Suprapubic skin (tissue), 4 donors: Measurements from ENCODE around the gene SLC24A2. TPM values are rescaled to one million over a fixed set of nuclear protein-coding genes. Genes with fewer than 3 reads are reported as not detected.

Experiments used
- DNase-seq, 2 donors: peaks; one replicate each; pipeline ENCODE4 v3.0.0-alpha.2; 2019; ENCODE audit warnings: low spot score in 2 of 2
- H3K27ac ChIP-seq: fragments of 200-600 bp; sonication (generic); one replicate; pipeline ENCODE4 v1.5.1; 2019
- H3K27me3 ChIP-seq: fragments of 200-600 bp; sonication (generic); one replicate; pipeline ENCODE4 v1.5.1; 2019
- H3K36me3 ChIP-seq: fragments of 200-600 bp; sonication (generic); one replicate; pipeline ENCODE4 v1.5.1; 2019
- H3K4me1 ChIP-seq: fragments of 200-600 bp; sonication (generic); one replicate; pipeline ENCODE4 v1.5.1; 2019
- H3K4me3 ChIP-seq: fragments of 200-600 bp; sonication (generic); one replicate; pipeline ENCODE4 v1.5.1; 2019; ENCODE audit warnings: mild to moderate bottlenecking
- H3K9me3 ChIP-seq: fragments of 200-600 bp; sonication (generic); one replicate; pipeline ENCODE4 v1.5.1; 2019
- EP300 ChIP-seq: sonication (generic); formaldehyde crosslinking; IDR thresholded peaks from one replicate; pipeline ENCODE4 v1.6.1; 2017; ENCODE audit warnings: antibody characterized with exemption
- POLR2A ChIP-seq, 2 donors: fragments of 450-650 bp; IDR thresholded peaks; one replicate each; pipeline ENCODE4 v1.6.1; 2017; ENCODE audit warnings: antibody characterized with exemption in 2 of 2, mild to moderate bottlenecking in 2 of 2, moderate library complexity in 2 of 2
- POLR2AphosphoS5 ChIP-seq, 3 donors: sonication (generic); formaldehyde crosslinking; IDR thresholded peaks; one replicate each; pipeline ENCODE4 v1.6.1; 2017; ENCODE audit warnings: antibody characterized with exemption in 3 of 3
- WGBS: methylation state at CpG from one replicate; pipeline ENCODE4 v1.1.5; 2018; 5-methylcytosine and 5-hydroxymethylcytosine counted together
- total RNA-seq, 4 donors: library from RNA; depleted of rRNA; stranded (reverse); fragments of >200 nt; gene quantifications; one replicate each; pipeline ENCODE4 v1.1.0, GENCODE V29; 2016
- TF ChIP-seq, protein P1 (sequence below), 2 donors: fragments of 200-600 bp in 1 of 2; fragments of 450-650 bp in 1 of 2; sonication (generic) in 1 of 2; IDR thresholded peaks; one replicate each; pipeline ENCODE4 v1.5.1; 2016 to 2019; ENCODE audit warnings: antibody characterized with exemption in 2 of 2, mild to moderate bottlenecking in 1 of 2, moderate library complexity in 1 of 2

SLC24A2 gene
- total RNA-seq, 4 donors from 2014 or later, result not detected

- Histone ChIP-seq H3K27me3 (peaks cover 24% of the 10 kb centered on the region), H3K4me3 (no peak overlapping the region), H3K4me1 (peaks cover 8% of the 10 kb centered on the region), H3K36me3 (no peaks in the 10 kb centered on the region), H3K27ac (no peak overlapping the region), H3K9me3 (no peaks in the 10 kb centered on the region)
- TF ChIP-seq POLR2A (IDR thresholded peaks at IDR 0.05) (no peak), EP300 (no peak), POLR2AphosphoS5 (IDR thresholded peaks at IDR 0.05) (no peak)
- TF ChIP-seq, protein P1, sequence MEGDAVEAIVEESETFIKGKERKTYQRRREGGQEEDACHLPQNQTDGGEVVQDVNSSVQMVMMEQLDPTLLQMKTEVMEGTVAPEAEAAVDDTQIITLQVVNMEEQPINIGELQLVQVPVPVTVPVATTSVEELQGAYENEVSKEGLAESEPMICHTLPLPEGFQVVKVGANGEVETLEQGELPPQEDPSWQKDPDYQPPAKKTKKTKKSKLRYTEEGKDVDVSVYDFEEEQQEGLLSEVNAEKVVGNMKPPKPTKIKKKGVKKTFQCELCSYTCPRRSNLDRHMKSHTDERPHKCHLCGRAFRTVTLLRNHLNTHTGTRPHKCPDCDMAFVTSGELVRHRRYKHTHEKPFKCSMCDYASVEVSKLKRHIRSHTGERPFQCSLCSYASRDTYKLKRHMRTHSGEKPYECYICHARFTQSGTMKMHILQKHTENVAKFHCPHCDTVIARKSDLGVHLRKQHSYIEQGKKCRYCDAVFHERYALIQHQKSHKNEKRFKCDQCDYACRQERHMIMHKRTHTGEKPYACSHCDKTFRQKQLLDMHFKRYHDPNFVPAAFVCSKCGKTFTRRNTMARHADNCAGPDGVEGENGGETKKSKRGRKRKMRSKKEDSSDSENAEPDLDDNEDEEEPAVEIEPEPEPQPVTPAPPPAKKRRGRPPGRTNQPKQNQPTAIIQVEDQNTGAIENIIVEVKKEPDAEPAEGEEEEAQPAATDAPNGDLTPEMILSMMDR (IDR thresholded peaks at IDR 0.05), result no peak
- no peak for DNase-seq
- WGBS, result 4% methylated on average over 23 of the region's 24 CpGs
Measured at GRCh38 chr9:19788152-19788551, 685 bp downstream of the SLC24A2 start.

- TF ChIP-seq, protein P1 (IDR thresholded peaks at IDR 0.05), result no peak
- TF ChIP-seq EP300 (no peak), POLR2AphosphoS5 (IDR thresholded peaks at IDR 0.05) (no peak), POLR2A (IDR thresholded peaks at IDR 0.05) (no peak)
- H3K36me3 ChIP-seq, result no peaks in the 10 kb centered on the region
- WGBS, result 22% methylated on average over 4 of the region's 4 CpGs
- peaks cover 8% of the 10 kb centered on the region for H3K4me1 ChIP-seq
- H3K9me3 ChIP-seq, result no peaks in the 10 kb centered on the region
- peaks cover 24% of the 10 kb centered on the region for H3K27me3 ChIP-seq
- no peak for DNase-seq
- H3K27ac ChIP-seq, result no peak overlapping the region
- H3K4me3 ChIP-seq, result no peak overlapping the region
Measured at GRCh38 chr9:19787672-19788071, 1.2 kb downstream of the SLC24A2 start.

DNA sequence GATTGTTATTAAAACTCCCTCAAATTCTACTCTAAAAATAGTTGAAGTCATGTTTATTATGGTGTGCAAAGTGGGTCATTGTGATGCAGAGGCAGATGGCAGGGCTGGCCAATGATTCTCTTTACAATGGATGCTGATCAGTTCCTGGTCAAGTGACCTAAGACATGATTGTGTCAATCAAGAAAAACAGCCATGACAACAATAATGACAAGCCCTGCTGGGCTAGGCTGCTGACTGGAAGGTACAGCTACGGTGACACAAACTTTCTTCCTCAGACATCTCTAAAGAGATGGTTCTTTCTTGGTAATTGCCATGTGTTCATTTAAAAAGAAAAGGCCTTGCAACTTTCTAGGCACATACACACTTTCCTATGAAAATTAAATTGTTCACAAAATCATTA lies 3.6 kb downstream of the SLC24A2 start:
- no peak for DNase-seq
- Histone ChIP-seq H3K27ac (no peak overlapping the region), H3K27me3 (peaks cover 24% of the 10 kb centered on the region), H3K4me3 (no peak overlapping the region), H3K9me3 (no peaks in the 10 kb centered on the region), H3K36me3 (no peaks in the 10 kb centered on the region), H3K4me1 (peaks cover 8% of the 10 kb centered on the region)
- WGBS, result 95% methylated on average over 1 of the region's 1 CpG
- TF ChIP-seq EP300, result no peak
- TF ChIP-seq, protein P1 (IDR thresholded peaks at IDR 0.05), result no peak
- TF ChIP-seq POLR2A (IDR thresholded peaks at IDR 0.05), result no peak
- TF ChIP-seq POLR2AphosphoS5 (IDR thresholded peaks at IDR 0.05), result no peak

DNA sequence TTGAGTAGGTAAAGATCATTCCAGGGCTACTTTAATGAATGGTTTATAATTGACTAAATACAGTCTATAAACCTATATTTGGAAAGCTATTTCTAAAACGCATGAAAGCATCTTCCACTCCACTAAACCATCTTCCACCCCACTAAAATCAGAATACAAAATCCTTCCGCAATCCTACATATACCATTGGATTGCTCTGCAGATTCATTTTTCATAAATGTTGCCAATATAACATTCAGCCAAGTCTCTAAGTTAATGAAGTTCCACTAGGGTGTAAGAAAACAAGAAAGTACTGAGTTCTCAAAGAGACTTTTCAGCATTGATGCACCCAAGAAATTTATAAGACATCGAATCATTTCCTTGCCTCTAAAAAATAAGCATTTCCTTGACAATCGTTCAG lies 4.7 kb downstream of the SLC24A2 start:
- DNase-seq, result no peak
- Histone ChIP-seq H3K27me3 (peaks cover 14% of the 10 kb centered on the region), H3K4me1 (peaks cover 8% of the 10 kb centered on the region), H3K36me3 (no peaks in the 10 kb centered on the region), H3K4me3 (no peak overlapping the region), H3K27ac (no peak overlapping the region), H3K9me3 (no peaks in the 10 kb centered on the region)
- TF ChIP-seq POLR2AphosphoS5 (IDR thresholded peaks at IDR 0.05) (no peak), EP300 (no peak), POLR2A (IDR thresholded peaks at IDR 0.05) (no peak)
- TF ChIP-seq, protein P1 (IDR thresholded peaks at IDR 0.05), result no peak
- WGBS, result 90% methylated on average over 4 of the region's 4 CpGs

DNA sequence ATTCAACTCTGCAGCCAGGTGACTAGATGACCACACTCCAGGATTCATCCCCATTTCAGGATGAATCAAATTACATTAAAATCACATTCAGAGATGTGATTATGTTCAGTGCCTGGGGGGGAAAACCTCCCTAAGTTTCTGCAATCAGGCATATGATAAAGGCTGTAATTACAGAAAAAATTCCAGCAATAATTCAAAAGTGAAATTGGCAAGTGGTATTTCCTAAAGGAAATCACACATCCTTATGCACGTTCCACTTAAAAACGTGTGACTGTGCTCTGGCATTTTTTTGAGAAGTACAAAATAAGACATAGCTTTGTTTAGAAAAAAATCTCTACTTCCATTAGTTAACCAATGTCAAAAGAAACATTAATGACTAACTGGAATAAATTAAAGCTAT lies 5.3 kb downstream of the SLC24A2 start:
- Histone ChIP-seq H3K27me3 (peaks cover 7% of the 10 kb centered on the region), H3K4me3 (no peak overlapping the region), H3K9me3 (no peaks in the 10 kb centered on the region), H3K36me3 (no peaks in the 10 kb centered on the region), H3K4me1 (peaks cover 2% of the 10 kb centered on the region), H3K27ac (no peak overlapping the region)
- no peak for DNase-seq
- no peak for TF ChIP-seq EP300
- TF ChIP-seq, protein P1 (IDR thresholded peaks at IDR 0.05), result no peak
- TF ChIP-seq POLR2A (IDR thresholded peaks at IDR 0.05), result no peak
- TF ChIP-seq POLR2AphosphoS5 (IDR thresholded peaks at IDR 0.05), result no peak
- 29% methylated on average over 2 of the region's 2 CpGs for WGBS
